ENCODE data around the gene IL17RE. TPM values are rescaled to one million over a fixed set of nuclear protein-coding genes. Genes with fewer than 3 reads are reported as not detected.

IL17RE gene
- polyA plus RNA-seq, 1 donor (not counting 4 experiments of a cell fraction or from before 2014, with no cell fraction given), result 16.0 TPM

GRCh38 chr3:9930804-9931418 lies 28.3 kb downstream of the IL17RE start:
- H3K4me2 ChIP-seq (ENCODE audit: control insufficient read depth, extremely low read depth, insufficient read depth, low read depth, low read length), result no peak overlapping the region
- no peak overlapping the region for H3K27ac ChIP-seq (ENCODE audit: control insufficient read depth, insufficient read depth, low read length)
- no peak overlapping the region for H3K9ac ChIP-seq (ENCODE audit: control insufficient read depth, extremely low read depth, insufficient read depth, low read length)
- peaks cover 4 to 6% of the 10 kb centered on the region in 2 experiments for H3K36me3 ChIP-seq (ENCODE audit: control insufficient read depth in 2 of 2, extremely low read depth in 1 of 2, insufficient read depth in 2 of 2, low read length in 2 of 2)
- H3K27me3 ChIP-seq (ENCODE audit: control insufficient read depth, extremely low read depth, insufficient read depth, low read length), result no peaks in the 10 kb centered on the region
- H4K20me1 ChIP-seq (ENCODE audit: control insufficient read depth, extremely low read depth, insufficient read depth, low read length), result no peaks in the 10 kb centered on the region
- FAIRE-seq, result no peak
- dilution Hi-C loops (cut with MboI; ENCODE audit: extremely low pct_ligation_motif_present, low sequenced_read_pairs), result no loop called here
- TF ChIP-seq CTCF (optimal IDR thresholded peaks at IDR 0.05 in 1 of 3, IDR thresholded peaks at IDR 0.05 in 1 of 3, conservative IDR thresholded peaks at IDR 0.05 in 1 of 3; ENCODE audit: extremely low read depth in 1 of 3, insufficient read depth in 2 of 3, low read length in 3 of 3) (peak in 1 of 3 experiments; percentile 40), EZH2 (IDR thresholded peaks at IDR 0.05; ENCODE audit: low read length) (no peak)
- no peak overlapping the region for H2AFZ ChIP-seq (ENCODE audit: control insufficient read depth, low read length)
- peaks cover 17% of the 10 kb centered on the region for H3K4me1 ChIP-seq (ENCODE audit: control insufficient read depth, extremely low read depth, insufficient read depth, low read length)
- no peak overlapping the region for H3K4me3 ChIP-seq (ENCODE audit: control insufficient read depth in 2 of 3, extremely low read depth in 1 of 3, insufficient read depth in 2 of 3, low read depth in 1 of 3, low read length in 3 of 3)
- DNase-seq (ENCODE audit: low read depth, low spot score), result no peak
- H3K9me1 ChIP-seq (ENCODE audit: control insufficient read depth, extremely low read depth, insufficient read depth, low read length), result no peaks in the 10 kb centered on the region
- H3K9me3 ChIP-seq (ENCODE audit: control insufficient read depth, low read depth, low read length), result no peaks in the 10 kb centered on the region
- peaks cover 4% of the 10 kb centered on the region for H3K79me2 ChIP-seq (ENCODE audit: control insufficient read depth, insufficient read depth, low read length)

- H4K20me1 ChIP-seq (ENCODE audit: control insufficient read depth, extremely low read depth, insufficient read depth, low read length), result no peaks in the 10 kb centered on the region
- H3K27ac ChIP-seq (ENCODE audit: control insufficient read depth, insufficient read depth, low read length), result peak overlapping the region; percentile 52
- DNase-seq (ENCODE audit: low read depth, low spot score) (no peak), FAIRE-seq (no peak)
- H3K4me2 ChIP-seq (ENCODE audit: control insufficient read depth, extremely low read depth, insufficient read depth, low read depth, low read length), result peak overlapping the region; percentile 77
- H3K9me1 ChIP-seq (ENCODE audit: control insufficient read depth, extremely low read depth, insufficient read depth, low read length), result no peaks in the 10 kb centered on the region
- peak overlapping the region; percentile 66 for H2AFZ ChIP-seq (ENCODE audit: control insufficient read depth, low read length)
- dilution Hi-C loops (cut with MboI; ENCODE audit: extremely low pct_ligation_motif_present, low sequenced_read_pairs), result no loop called here
- H3K36me3 ChIP-seq (ENCODE audit: control insufficient read depth in 2 of 2, extremely low read depth in 1 of 2, insufficient read depth in 2 of 2, low read length in 2 of 2), result peaks cover 4 to 9% of the 10 kb centered on the region in 2 experiments
- no peak for TF ChIP-seq EZH2 (IDR thresholded peaks at IDR 0.05; ENCODE audit: low read length)
- TF ChIP-seq CTCF (optimal IDR thresholded peaks at IDR 0.05 in 1 of 3, IDR thresholded peaks at IDR 0.05 in 1 of 3, conservative IDR thresholded peaks at IDR 0.05 in 1 of 3; ENCODE audit: extremely low read depth in 1 of 3, insufficient read depth in 2 of 3, low read length in 3 of 3), result no peak
- peak overlapping the region; percentile 85 for H3K9ac ChIP-seq (ENCODE audit: control insufficient read depth, extremely low read depth, insufficient read depth, low read length)
- no peaks in the 10 kb centered on the region for H3K27me3 ChIP-seq (ENCODE audit: control insufficient read depth, extremely low read depth, insufficient read depth, low read length)
- peaks cover 17% of the 10 kb centered on the region for H3K4me1 ChIP-seq (ENCODE audit: control insufficient read depth, extremely low read depth, insufficient read depth, low read length)
- H3K79me2 ChIP-seq (ENCODE audit: control insufficient read depth, insufficient read depth, low read length), result peaks cover 4% of the 10 kb centered on the region
- peak overlapping the region; percentile 78 to 91 (median 89) for H3K4me3 ChIP-seq (ENCODE audit: control insufficient read depth in 2 of 3, extremely low read depth in 1 of 3, insufficient read depth in 2 of 3, low read depth in 1 of 3, low read length in 3 of 3)
- H3K9me3 ChIP-seq (ENCODE audit: control insufficient read depth, low read depth, low read length), result no peaks in the 10 kb centered on the region
Observed at GRCh38 chr3:9932535-9932842, 29.8 kb downstream of the IL17RE start.

Data from keratinocyte (primary cell).